ENCODE measurements around the gene ERI3.

ERI3 gene

GRCh38 chr1:44228218-44228617 is 126.8 kb downstream of the ERI3 start:
- H3F3A ChIP-seq (ENCODE audit: insufficient read depth, low read length): no peaks in the 10 kb centered on the region
- peaks cover 18% of the 10 kb centered on the region; the same call in 1 of the 2 replicates for H3K36me3 ChIP-seq (ENCODE audit: insufficient read depth, low read length)
- TF ChIP-seq CTCF (IDR thresholded peaks at IDR 0.05; ENCODE audit: low read length): no peak
- no peak for TF ChIP-seq EZH2 (IDR thresholded peaks at IDR 0.05; ENCODE audit: borderline replicate concordance, low read length)
- no peak overlapping the region for H3K27ac ChIP-seq (ENCODE audit: low read depth, low read length, poor library complexity, severe bottlenecking)
- H3K27me3 ChIP-seq (ENCODE audit: insufficient read depth, low read length): no peaks in the 10 kb centered on the region
- H3K4me3 ChIP-seq (ENCODE audit: low read depth, low read length, poor library complexity, severe bottlenecking): no peak overlapping the region
- H3K9me2 ChIP-seq (ENCODE audit: low read depth, low read length): no peaks in the 10 kb centered on the region
- no peaks in the 10 kb centered on the region for H3K4me1 ChIP-seq (ENCODE audit: insufficient read depth, low read length, severe bottlenecking)
- no peaks in the 10 kb centered on the region for H3K79me2 ChIP-seq (ENCODE audit: insufficient read depth, low read length)
- no peak overlapping the region for H3K9ac ChIP-seq (ENCODE audit: low read length)
- no peak overlapping the region for H2AFZ ChIP-seq (ENCODE audit: low read length)
- no peak overlapping the region for H3K4me2 ChIP-seq (ENCODE audit: low read length)
- no peaks in the 10 kb centered on the region for H3K9me3 ChIP-seq (ENCODE audit: low read length)
- H4K20me1 ChIP-seq (ENCODE audit: insufficient read depth, low read length): no peaks in the 10 kb centered on the region

- no peaks in the 10 kb centered on the region for H3K9me2 ChIP-seq (ENCODE audit: low read depth, low read length)
- H3F3A ChIP-seq (ENCODE audit: insufficient read depth, low read length): no peaks in the 10 kb centered on the region
- no peaks in the 10 kb centered on the region for H4K20me1 ChIP-seq (ENCODE audit: insufficient read depth, low read length)
- no peak overlapping the region for H3K27ac ChIP-seq (ENCODE audit: low read depth, low read length, poor library complexity, severe bottlenecking)
- H3K4me2 ChIP-seq (ENCODE audit: low read length): no peak overlapping the region
- no peaks in the 10 kb centered on the region for H3K4me1 ChIP-seq (ENCODE audit: insufficient read depth, low read length, severe bottlenecking)
- H3K79me2 ChIP-seq (ENCODE audit: insufficient read depth, low read length): no peaks in the 10 kb centered on the region
- no peak overlapping the region for H3K9ac ChIP-seq (ENCODE audit: low read length)
- H3K9me3 ChIP-seq (ENCODE audit: low read length): no peaks in the 10 kb centered on the region
- no peak overlapping the region for H2AFZ ChIP-seq (ENCODE audit: low read length)
- H3K4me3 ChIP-seq (ENCODE audit: low read depth, low read length, poor library complexity, severe bottlenecking): no peak overlapping the region
- no peaks in the 10 kb centered on the region for H3K27me3 ChIP-seq (ENCODE audit: insufficient read depth, low read length)
- peaks cover 18% of the 10 kb centered on the region; the same call in 1 of the 2 replicates for H3K36me3 ChIP-seq (ENCODE audit: insufficient read depth, low read length)
- TF ChIP-seq CTCF (IDR thresholded peaks at IDR 0.05; ENCODE audit: low read length) (no peak), EZH2 (IDR thresholded peaks at IDR 0.05; ENCODE audit: borderline replicate concordance, low read length) (no peak)
These were observed 127.8 kb downstream of the ERI3 start for GRCh38 chr1:44227211-44227610.

GRCh38 chr1:44225761-44226160 is 129.3 kb downstream of the ERI3 start:
- no peak overlapping the region for H3K9ac ChIP-seq (ENCODE audit: low read length)
- H3K27ac ChIP-seq (ENCODE audit: low read depth, low read length, poor library complexity, severe bottlenecking): no peak overlapping the region
- H4K20me1 ChIP-seq (ENCODE audit: insufficient read depth, low read length): no peaks in the 10 kb centered on the region
- H3K9me3 ChIP-seq (ENCODE audit: low read length): no peaks in the 10 kb centered on the region
- no peak overlapping the region for H3K4me2 ChIP-seq (ENCODE audit: low read length)
- H2AFZ ChIP-seq (ENCODE audit: low read length): no peak overlapping the region
- H3K27me3 ChIP-seq (ENCODE audit: insufficient read depth, low read length): no peaks in the 10 kb centered on the region
- peaks cover 24% of the 10 kb centered on the region for H3K36me3 ChIP-seq (ENCODE audit: insufficient read depth, low read length)
- TF ChIP-seq EZH2 (IDR thresholded peaks at IDR 0.05; ENCODE audit: borderline replicate concordance, low read length) (no peak), CTCF (IDR thresholded peaks at IDR 0.05; ENCODE audit: low read length) (no peak)
- H3K79me2 ChIP-seq (ENCODE audit: insufficient read depth, low read length): no peaks in the 10 kb centered on the region
- no peak overlapping the region for H3K4me3 ChIP-seq (ENCODE audit: low read depth, low read length, poor library complexity, severe bottlenecking)
- no peaks in the 10 kb centered on the region for H3K9me2 ChIP-seq (ENCODE audit: low read depth, low read length)
- no peaks in the 10 kb centered on the region for H3F3A ChIP-seq (ENCODE audit: insufficient read depth, low read length)
- H3K4me1 ChIP-seq (ENCODE audit: insufficient read depth, low read length, severe bottlenecking): peaks cover 11% of the 10 kb centered on the region
